IPS-20b (cell line): ENCODE data around the gene PGA5.
A peak's percentile ranks its signal among the peaks of the same experiment; 100 is the strongest.

Experiments used
- H3K27ac ChIP-seq: one replicate; pipeline ENCODE4 v1.5.1; 2013; ENCODE audit warnings: low read length
- H3K27me3 ChIP-seq: 2 replicates; pipeline ENCODE4 v1.6.1; 2013; ENCODE audit warnings: mild to moderate bottlenecking, low read length, inconsistent platforms; ENCODE audit not compliant: insufficient read depth
- H3K36me3 ChIP-seq: 2 replicates; pipeline ENCODE4 v1.6.1; 2013; ENCODE audit warnings: low read depth, mild to moderate bottlenecking, inconsistent platforms, low read length, moderate library complexity; ENCODE audit not compliant: insufficient read depth
- H3K4me1 ChIP-seq: 2 replicates; pipeline ENCODE4 v1.6.1; 2013; ENCODE audit warnings: mild to moderate bottlenecking, control low read depth, inconsistent platforms, low read length, moderate library complexity; ENCODE audit not compliant: insufficient read depth
- H3K4me3 ChIP-seq: 2 replicates; pipeline ENCODE4 v1.5.1; 2013; ENCODE audit warnings: mild to moderate bottlenecking, low read length, inconsistent platforms
- H3K9ac ChIP-seq: 2 replicates; pipeline ENCODE4 v1.6.1; 2013; ENCODE audit warnings: low read depth, mild to moderate bottlenecking, inconsistent platforms, low read length, moderate library complexity
- H3K9me3 ChIP-seq: 2 replicates; pipeline ENCODE4 v1.6.1; 2013; ENCODE audit warnings: mild to moderate bottlenecking, low read depth, low read length, inconsistent platforms; ENCODE audit not compliant: insufficient read depth

Gene PGA5

GRCh38 chr11:61290905-61291690 is 50.1 kb downstream of the PGA5 start:
- Histone ChIP-seq H3K4me1 (no peaks in the 10 kb centered on the region; the same call in 1 of the 2 replicates), H3K27ac (no peak overlapping the region), H3K4me3 (no peak overlapping the region), H3K9ac (no peak overlapping the region), H3K9me3 (no peaks in the 10 kb centered on the region), H3K27me3 (peaks cover 20% of the 10 kb centered on the region), H3K36me3 (peaks cover 10% of the 10 kb centered on the region)

GRCh38 chr11:61292356-61292755 is 51.4 kb downstream of the PGA5 start:
- no peak overlapping the region for H3K27ac ChIP-seq
- no peaks in the 10 kb centered on the region for H3K9me3 ChIP-seq
- H3K9ac ChIP-seq, result no peak overlapping the region
- H3K4me3 ChIP-seq, result no peak overlapping the region
- peaks cover 20% of the 10 kb centered on the region for H3K27me3 ChIP-seq
- H3K36me3 ChIP-seq, result peaks cover 11% of the 10 kb centered on the region; the same call in 1 of the 2 replicates
- no peaks in the 10 kb centered on the region; the same call in 1 of the 2 replicates for H3K4me1 ChIP-seq

- no peak overlapping the region for H3K27ac ChIP-seq
- peaks cover 4% of the 10 kb centered on the region; the same call in 1 of the 2 replicates for H3K4me1 ChIP-seq
- peak overlapping the region; percentile 79 for H3K4me3 ChIP-seq
- no peaks in the 10 kb centered on the region for H3K9me3 ChIP-seq
- H3K27me3 ChIP-seq, result peaks cover 20% of the 10 kb centered on the region
- H3K9ac ChIP-seq, result peak overlapping the region; percentile 74
- peaks cover 28% of the 10 kb centered on the region for H3K36me3 ChIP-seq
Observed at GRCh38 chr11:61293867-61294716, 53.1 kb downstream of the PGA5 start.

- Histone ChIP-seq H3K36me3 (peaks cover 37% of the 10 kb centered on the region), H3K27me3 (peaks cover 20% of the 10 kb centered on the region), H3K4me3 (peak within 1 kb of the TSS; percentile 79), H3K4me1 (peaks cover 4% of the 10 kb centered on the region; the same call in 1 of the 2 replicates), H3K9me3 (no peaks in the 10 kb centered on the region), H3K27ac (no peak within 1 kb of the TSS), H3K9ac (peak within 1 kb of the TSS; percentile 74)
Observed at GRCh38 chr11:61294717-61295595, 54.0 kb downstream of the PGA5 start, which contains the start of gene VWCE. Gene VWCE (minus strand): TSS chr11:61295316. CDS start chr11:61295037, 279 bp downstream.

GRCh38 chr11:61295596-61295926 is 54.6 kb downstream of the PGA5 start:
- H3K4me1 ChIP-seq, result peaks cover 4% of the 10 kb centered on the region; the same call in 1 of the 2 replicates
- peak overlapping the region; percentile 74; the same call in 1 of the 2 replicates for H3K9ac ChIP-seq
- H3K36me3 ChIP-seq, result peaks cover 41% of the 10 kb centered on the region
- H3K4me3 ChIP-seq, result peak overlapping the region; percentile 79
- peaks cover 20% of the 10 kb centered on the region for H3K27me3 ChIP-seq
- H3K9me3 ChIP-seq, result no peaks in the 10 kb centered on the region
- no peak overlapping the region for H3K27ac ChIP-seq

GRCh38 chr11:61297341-61297740 is 56.4 kb downstream of the PGA5 start:
- Histone ChIP-seq H3K4me3 (no peak overlapping the region), H3K9ac (no peak overlapping the region), H3K27ac (no peak overlapping the region), H3K36me3 (peaks cover 53% of the 10 kb centered on the region), H3K4me1 (peaks cover 4% of the 10 kb centered on the region; the same call in 1 of the 2 replicates), H3K27me3 (peaks cover 20% of the 10 kb centered on the region), H3K9me3 (no peaks in the 10 kb centered on the region)

GRCh38 chr11:61297746-61298145 is 56.8 kb downstream of the PGA5 start:
- Histone ChIP-seq H3K9ac (no peak overlapping the region), H3K27ac (no peak overlapping the region)

GRCh38 chr11:61298663-61299244 is 57.8 kb downstream of the PGA5 start:
- Histone ChIP-seq H3K36me3 (peaks cover 68% of the 10 kb centered on the region), H3K9me3 (no peaks in the 10 kb centered on the region), H3K27ac (no peak overlapping the region), H3K27me3 (peaks cover 14% of the 10 kb centered on the region), H3K4me3 (no peak overlapping the region), H3K4me1 (peaks cover 4% of the 10 kb centered on the region; the same call in 1 of the 2 replicates), H3K9ac (no peak overlapping the region)

More at GRCh38 chr11:61297746-61298145, 56.8 kb downstream of the PGA5 start:
- H3K9me3 ChIP-seq, result no peaks in the 10 kb centered on the region
- peaks cover 4% of the 10 kb centered on the region; the same call in 1 of the 2 replicates for H3K4me1 ChIP-seq
- H3K4me3 ChIP-seq, result no peak overlapping the region
- H3K36me3 ChIP-seq, result peaks cover 57% of the 10 kb centered on the region
- H3K27me3 ChIP-seq, result peaks cover 20% of the 10 kb centered on the region
